Astrocyte (in vitro differentiated cells and primary cell): ENCODE measurements around the gene ANXA2R.

Experiments
- EZH2 ChIP-seq: IDR thresholded peaks from 2 replicates; pipeline ENCODE4 v1.6.1; 2012; ENCODE audit warnings: mild to moderate bottlenecking, low read length, inconsistent platforms; ENCODE audit not compliant: insufficient read depth
- TF ChIP-seq, protein P1 (sequence below): IDR thresholded peaks from 2 replicates; pipeline ENCODE4 v1.5.1; 2011; ENCODE audit warnings: low read depth, mild to moderate bottlenecking, inconsistent platforms, low read length, moderate library complexity; ENCODE audit not compliant: insufficient read depth

DNA sequence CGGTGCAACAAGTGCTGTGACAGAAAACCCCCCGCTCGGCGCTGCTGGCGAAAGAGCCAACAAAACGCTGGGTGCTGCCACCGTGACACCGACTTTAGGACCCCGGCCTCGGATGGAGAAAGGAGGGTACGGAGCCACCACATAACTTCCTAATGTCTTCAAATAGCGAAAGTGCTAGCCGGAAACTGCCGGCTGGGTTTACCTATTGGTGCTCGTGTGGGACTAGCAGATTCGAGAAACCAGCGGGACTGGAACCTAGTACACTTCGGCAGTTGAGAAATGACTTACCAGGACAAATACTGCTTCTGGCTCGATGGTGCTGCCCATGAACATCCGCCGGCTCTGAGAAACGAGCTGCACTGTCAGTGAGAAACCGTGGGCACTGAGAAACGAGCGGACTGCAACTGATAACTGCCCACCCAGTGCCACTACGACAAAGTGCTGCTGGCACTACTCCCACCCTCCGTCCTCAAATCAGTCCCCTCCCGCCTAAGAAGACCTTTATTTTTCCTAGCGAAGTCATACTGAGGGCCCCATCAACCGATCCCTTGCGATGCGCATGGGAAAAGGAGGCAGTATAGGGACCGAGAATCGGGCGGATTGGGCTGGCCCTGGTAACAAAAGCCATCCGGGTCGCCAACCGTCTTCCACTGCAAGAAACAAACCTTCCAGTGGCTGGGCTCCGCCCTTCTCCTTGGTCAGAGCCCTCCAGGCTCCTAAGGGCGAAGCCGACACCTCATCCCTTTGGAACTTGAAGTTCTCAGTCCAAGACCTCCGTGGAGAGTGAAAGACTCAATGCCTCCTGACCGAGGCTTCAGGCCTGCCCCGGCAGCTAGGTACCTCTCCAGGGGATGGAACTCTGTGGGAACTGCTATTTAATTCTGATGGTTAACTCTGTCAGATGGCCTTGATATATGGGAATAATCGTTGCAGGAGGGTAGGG, 27.0 kb upstream of the ANXA2R start:
- TF ChIP-seq, protein P1, sequence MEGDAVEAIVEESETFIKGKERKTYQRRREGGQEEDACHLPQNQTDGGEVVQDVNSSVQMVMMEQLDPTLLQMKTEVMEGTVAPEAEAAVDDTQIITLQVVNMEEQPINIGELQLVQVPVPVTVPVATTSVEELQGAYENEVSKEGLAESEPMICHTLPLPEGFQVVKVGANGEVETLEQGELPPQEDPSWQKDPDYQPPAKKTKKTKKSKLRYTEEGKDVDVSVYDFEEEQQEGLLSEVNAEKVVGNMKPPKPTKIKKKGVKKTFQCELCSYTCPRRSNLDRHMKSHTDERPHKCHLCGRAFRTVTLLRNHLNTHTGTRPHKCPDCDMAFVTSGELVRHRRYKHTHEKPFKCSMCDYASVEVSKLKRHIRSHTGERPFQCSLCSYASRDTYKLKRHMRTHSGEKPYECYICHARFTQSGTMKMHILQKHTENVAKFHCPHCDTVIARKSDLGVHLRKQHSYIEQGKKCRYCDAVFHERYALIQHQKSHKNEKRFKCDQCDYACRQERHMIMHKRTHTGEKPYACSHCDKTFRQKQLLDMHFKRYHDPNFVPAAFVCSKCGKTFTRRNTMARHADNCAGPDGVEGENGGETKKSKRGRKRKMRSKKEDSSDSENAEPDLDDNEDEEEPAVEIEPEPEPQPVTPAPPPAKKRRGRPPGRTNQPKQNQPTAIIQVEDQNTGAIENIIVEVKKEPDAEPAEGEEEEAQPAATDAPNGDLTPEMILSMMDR, result no peak
- no peak for TF ChIP-seq EZH2
